Activated T-helper 9 cell treated with anti-CD3 and anti-CD28 coated beads, Interleukin-2, amount 50 U/mL, for 16 hours (primary cell): ENCODE measurements around the gene TCFL5.

Source experiments
- DNase-seq: peaks from one replicate; pipeline ENCODE4 v3.0.0-alpha.2; 2020; ENCODE audit warnings: low read depth

The TCFL5 gene

GRCh38 chr20:62861726-62862336 lies at the start of gene TCFL5:
TSS of gene TCFL5 (minus strand) at chr20:62861822. CDS start at chr20:62861670, 152 bp downstream.
- DNase-seq = peak; percentile 91

GRCh38 chr20:62910777-62911497 lies 49.3 kb upstream of the TCFL5 start:
- no peak for DNase-seq

- DNase-seq = no peak
These were observed 48.7 kb upstream of the TCFL5 start for GRCh38 chr20:62910217-62910766.

DNA sequence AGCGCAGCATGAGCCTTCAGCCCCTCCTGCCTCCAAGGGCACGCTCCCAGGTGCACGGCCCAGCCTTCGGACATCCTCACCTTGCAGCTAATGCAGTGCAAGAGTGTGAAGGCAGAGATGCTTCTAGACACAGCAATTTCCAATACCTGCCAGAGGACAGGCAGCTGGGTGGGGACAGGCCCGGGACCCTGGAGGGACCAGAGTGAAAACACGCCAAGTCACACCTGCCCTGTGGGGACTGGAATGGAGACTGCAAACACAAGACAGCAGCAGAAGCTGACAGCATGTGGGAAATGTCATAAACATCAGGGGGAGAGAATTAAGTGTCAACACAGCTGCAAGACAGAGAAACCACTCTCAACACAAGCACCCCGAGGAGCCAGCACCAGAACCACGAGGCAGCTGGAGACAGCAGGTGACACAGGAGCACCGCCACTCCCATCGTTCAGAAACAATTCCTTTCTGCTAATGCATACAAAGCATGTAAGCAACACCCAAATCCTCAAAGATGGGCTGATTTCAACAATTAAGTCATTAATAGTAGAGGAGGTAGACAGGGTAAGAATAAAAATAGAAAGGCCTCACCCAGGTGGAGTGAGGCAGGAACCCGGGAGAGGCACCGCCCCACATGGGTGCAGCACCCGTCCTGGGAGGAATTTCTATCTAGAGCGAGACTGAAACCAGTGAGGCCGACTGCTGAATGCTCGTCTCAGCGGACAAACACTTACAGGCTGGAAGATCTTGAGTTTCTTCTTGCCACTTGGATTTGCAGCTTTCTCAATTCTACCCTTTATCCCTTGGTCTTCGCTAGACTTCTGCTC lies 47.6 kb upstream of the TCFL5 start:
- no peak for DNase-seq

- no peak for DNase-seq
These were observed 46.0 kb upstream of the TCFL5 start for GRCh38 chr20:62907384-62908317.

DNA sequence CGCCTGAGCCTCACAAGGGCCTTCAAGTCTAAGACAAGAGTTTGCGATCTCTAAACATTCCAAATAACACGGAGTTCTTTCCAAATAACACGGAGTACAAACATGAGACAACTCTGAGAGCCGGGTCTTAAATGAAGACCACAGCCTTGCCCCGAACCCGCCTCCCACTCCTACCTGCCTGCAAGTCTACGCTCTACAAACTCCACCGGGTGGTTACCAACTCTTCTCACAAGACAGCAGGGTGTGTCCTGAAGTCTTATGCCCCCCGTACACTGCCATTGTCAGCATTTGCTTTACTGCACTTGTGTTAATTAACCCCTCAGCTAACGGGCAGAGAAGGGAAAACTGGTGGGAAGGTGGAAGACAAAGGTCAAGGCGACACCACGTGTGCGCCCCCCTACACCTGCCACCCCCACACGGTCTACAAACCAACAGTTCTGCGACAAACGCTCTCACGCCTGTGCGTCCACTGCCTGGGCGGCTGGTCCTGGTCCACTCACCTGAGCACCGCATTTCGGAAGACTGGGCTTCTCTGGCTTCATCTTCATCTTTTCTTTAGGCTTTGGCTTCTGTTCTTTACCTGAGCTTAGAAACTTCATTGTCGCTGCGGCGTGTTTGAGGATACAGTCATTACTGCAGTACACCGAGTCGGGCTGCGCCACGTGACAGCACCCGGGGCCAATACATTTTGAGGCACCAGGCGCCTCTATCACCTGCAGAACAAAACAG lies 45.2 kb upstream of the TCFL5 start:
- no peak for DNase-seq

DNA sequence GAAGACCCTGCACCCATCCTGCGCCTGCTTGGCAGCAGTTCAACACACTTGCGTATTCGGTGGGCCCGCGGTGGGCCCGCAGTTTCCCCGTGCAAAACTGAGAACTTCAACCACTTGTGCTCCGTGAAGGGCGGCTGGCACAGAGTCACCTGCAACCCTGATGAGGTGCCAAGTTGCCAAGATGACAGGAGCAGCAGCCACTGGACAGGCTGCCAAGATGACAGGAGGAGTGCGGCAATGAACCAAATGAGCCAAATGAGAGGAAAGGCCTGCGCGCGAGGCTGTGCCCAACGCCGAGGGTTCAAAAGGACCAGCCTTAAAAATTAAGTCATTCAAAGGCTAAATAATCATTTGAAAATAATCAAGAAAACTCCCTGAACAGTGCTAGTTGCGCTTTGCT lies 44.6 kb upstream of the TCFL5 start:
- no peak for DNase-seq

DNA sequence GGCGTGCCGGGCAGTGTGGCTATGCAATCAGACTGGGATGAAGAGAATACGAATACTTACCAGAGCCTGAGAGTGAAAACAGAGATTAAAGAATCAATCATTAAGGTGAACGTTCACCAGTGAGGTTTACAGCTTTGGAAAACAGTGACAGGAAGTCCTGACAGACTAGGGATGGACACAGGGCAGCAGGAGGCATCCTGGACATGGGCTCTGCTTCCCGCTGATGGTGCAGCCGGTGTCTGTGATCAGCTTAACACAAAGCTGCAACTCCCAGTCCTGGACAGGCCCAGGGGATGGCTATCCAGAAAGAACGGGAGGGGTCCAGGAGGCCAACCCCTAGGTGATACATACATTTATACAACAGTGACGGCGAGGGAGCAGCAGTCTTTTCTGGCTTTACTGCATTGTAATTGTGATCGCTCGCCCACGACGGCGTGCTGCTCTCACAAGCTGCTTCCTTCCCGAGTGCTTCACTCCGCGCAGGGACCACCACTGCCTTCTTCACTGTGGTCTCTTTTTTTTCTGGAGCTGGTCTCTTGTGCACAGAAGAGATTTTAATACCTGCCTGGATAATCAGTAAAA lies 44.0 kb upstream of the TCFL5 start:
- DNase-seq = no peak

DNA sequence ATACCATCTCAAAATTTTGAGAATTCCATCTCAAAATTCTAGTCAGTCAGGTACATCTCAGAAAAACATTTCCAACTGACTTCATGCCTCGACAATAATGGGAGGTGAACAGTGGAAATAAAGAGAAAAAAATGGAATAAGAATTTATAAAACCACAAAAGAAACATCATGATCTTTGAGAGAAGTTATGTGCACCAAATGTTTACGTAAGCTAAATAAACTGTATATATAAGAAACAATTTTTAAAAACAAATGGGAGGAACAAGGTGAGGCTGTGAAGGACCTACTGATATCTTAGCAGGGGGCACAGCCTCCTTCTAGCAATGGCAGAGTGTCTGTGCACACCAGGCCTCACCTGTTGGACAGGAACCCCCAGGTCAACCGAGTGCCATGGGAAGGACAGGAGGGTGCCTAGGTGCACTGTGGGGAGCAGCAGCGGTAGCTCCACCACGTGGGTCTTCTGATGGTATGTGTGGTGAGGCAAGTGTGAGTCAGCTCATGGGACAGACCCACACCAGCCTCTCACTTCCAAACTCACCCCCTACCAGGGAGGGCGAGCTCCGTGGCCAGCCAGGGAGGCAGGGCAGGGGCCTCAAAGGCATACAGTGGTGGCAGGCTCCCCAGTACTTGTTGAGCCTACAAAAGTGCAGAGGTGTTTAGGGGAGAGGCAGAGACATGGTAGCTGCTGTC lies 41.4 kb upstream of the TCFL5 start:
- no peak for DNase-seq

GRCh38 chr20:62901891-62902290 lies 40.3 kb upstream of the TCFL5 start:
- DNase-seq = no peak

DNA sequence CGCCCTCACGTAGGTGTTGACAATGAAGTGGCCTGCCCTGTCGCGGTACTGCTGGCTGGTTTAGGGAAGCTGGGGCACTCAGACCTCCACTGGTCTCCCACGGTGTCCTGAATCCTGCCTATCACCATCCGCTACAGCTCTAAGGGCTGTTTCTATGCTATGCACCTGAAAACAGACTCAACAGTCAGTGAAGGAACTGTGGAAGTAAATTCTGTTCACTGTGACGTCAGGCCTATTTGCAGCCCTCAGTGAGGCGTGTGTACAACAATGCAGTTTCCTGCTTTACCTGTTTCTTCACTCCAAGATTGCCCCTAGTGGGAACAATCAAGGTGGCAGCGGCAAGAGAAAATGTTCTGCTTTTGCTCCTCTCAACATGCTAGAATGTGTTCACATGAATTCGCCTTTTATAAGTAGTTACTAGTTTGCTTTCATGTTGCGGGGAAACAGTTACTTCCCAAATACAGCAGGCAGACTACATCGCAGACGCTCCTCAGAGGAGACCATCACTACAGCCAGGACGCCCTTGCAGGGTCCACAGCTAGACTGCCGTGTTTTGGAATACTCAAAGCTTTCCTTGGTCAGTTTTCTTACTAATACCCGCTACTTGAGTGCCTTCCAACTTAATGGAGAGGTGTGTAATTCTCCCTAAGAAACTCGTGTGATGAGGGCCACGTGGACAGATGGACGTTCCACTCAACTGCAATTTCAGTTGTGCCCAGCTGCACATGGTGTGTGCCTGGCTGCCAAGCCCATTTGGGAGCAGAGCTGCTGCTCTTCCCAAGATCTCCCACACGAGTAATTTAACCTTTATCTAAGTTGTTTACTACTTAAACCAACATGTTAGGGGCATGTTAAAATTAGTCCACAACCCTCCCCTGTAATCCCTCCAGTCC lies 39.3 kb upstream of the TCFL5 start:
- no peak for DNase-seq

DNA sequence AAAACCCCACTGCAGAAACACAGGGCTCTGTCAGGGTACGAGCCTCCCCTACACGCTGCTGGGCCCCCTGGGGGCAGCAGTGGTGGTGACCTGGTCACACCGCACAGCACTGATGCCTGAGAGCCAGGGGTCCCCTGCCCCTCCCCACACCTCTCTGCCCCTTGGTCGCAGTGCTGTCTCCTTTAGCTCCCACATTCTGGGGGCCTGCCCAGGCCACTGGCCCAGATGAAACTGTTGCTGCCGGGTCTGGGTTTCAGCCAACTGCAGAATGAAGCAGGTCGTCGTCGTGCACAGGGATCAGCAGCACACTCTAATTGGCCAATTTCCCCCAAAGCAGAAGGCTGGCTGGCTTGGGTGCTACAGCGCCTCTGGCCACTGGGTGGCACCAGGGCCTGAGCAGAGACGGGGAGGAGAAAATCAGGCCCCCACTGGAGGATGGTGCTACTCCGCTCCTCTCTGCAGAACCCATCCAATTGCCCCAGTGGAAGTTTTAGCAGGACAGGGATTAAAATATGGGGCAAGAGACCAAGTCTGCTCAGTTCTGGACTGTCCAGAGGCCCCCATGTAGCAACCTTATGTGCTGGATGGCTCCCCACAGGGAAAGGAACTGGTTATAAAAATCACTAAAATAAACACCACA lies 38.5 kb upstream of the TCFL5 start:
- DNase-seq = peak; percentile 58

- DNase-seq = no peak
These were observed 38.0 kb upstream of the TCFL5 start for GRCh38 chr20:62899633-62900051.

- no peak for DNase-seq
These were observed 37.5 kb upstream of the TCFL5 start for GRCh38 chr20:62898970-62899632.

GRCh38 chr20:62898093-62898964 lies 36.7 kb upstream of the TCFL5 start:
- DNase-seq = no peak

DNA sequence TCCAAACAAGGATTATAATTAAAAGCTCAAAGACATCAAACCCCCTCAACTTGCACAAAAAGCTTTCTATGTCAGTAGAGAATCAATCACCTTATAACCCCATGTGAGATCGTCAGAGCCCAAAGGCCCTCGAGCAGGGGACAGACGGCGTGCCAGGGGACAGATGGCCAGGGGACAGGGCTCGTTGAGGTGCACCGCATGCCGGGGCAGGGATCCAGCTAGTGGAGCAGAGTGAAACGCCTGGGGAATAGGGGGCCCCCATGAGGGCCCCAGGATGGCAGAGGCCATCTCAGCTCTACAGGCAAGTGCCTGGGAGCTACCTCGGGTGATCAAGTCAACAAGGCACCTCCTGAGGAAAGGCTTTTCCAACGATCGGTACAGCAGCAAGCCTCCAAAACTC lies 36.0 kb upstream of the TCFL5 start:
- DNase-seq = no peak

- DNase-seq = no peak
These were observed 34.9 kb upstream of the TCFL5 start for GRCh38 chr20:62896526-62896925.
